ENCODE results near the gene VPS11.
"Not testable (repeated sequence)": the region's sequence is repeated elsewhere in the genome, so short reads cannot be mapped to it uniquely, and the experiment has no call there.

Gene VPS11

GRCh38 chr11:119067371-119068222 is at the start of gene VPS11:
VPS11 (plus strand) TSS chr11:119067818; CDS start chr11:119067824, 6 bp downstream.
- DNase-seq (ENCODE audit: low read depth) = peak; percentile 98

GRCh38 chr11:119018074-119018938 is 49.3 kb upstream of the VPS11 start, which contains the start of the genes RPS25 and TRAPPC4:
RPS25 (minus strand) TSS chr11:119018343; CDS start chr11:119018284, 59 bp downstream.
TRAPPC4 (plus strand) TSS chr11:119018766; CDS start chr11:119018796, 30 bp downstream.
- peak; percentile 91 for DNase-seq (ENCODE audit: low read depth)

GRCh38 chr11:119019996-119020395 is 47.6 kb upstream of the VPS11 start:
- no peak for DNase-seq (ENCODE audit: low read depth)

GRCh38 chr11:119021631-119022030 is 46.0 kb upstream of the VPS11 start:
- no peak for DNase-seq (ENCODE audit: low read depth)

GRCh38 chr11:119023741-119024140 is 43.9 kb upstream of the VPS11 start:
- no peak for DNase-seq (ENCODE audit: low read depth)

- DNase-seq (ENCODE audit: low read depth) = no peak
These were observed 43.1 kb upstream of the VPS11 start for GRCh38 chr11:119024430-119025098.

- DNase-seq (ENCODE audit: low read depth) = no peak
These were observed 42.5 kb upstream of the VPS11 start for GRCh38 chr11:119025099-119025473.

GRCh38 chr11:119025541-119025940 is 42.1 kb upstream of the VPS11 start:
- DNase-seq (ENCODE audit: low read depth) = no peak

- DNase-seq (ENCODE audit: low read depth) = no peak
These were observed 41.4 kb upstream of the VPS11 start for GRCh38 chr11:119025978-119026766.

GRCh38 chr11:119026970-119027369 is 40.6 kb upstream of the VPS11 start:
- no peak for DNase-seq (ENCODE audit: low read depth)

GRCh38 chr11:119027561-119028345 is 39.9 kb upstream of the VPS11 start:
- no peak for DNase-seq (ENCODE audit: low read depth)

- no peak for DNase-seq (ENCODE audit: low read depth)
These were observed 39.1 kb upstream of the VPS11 start for GRCh38 chr11:119028346-119029068.

GRCh38 chr11:119029069-119029339 is 38.6 kb upstream of the VPS11 start:
- DNase-seq (ENCODE audit: low read depth) = no peak

GRCh38 chr11:119029340-119030028 is 38.1 kb upstream of the VPS11 start:
- DNase-seq (ENCODE audit: low read depth) = no peak

GRCh38 chr11:119030029-119030328 is 37.6 kb upstream of the VPS11 start:
- DNase-seq (ENCODE audit: low read depth) = no peak

GRCh38 chr11:119030329-119031047 is 37.1 kb upstream of the VPS11 start, which contains the start of gene SLC37A4:
SLC37A4 (minus strand) TSS chr11:119030877.
- peak; percentile 99 for DNase-seq (ENCODE audit: low read depth)

- DNase-seq (ENCODE audit: low read depth) = no peak
These were observed 35.7 kb upstream of the VPS11 start for GRCh38 chr11:119031912-119032280.

GRCh38 chr11:119033421-119033820 is 34.2 kb upstream of the VPS11 start:
- not testable (repeated sequence) for DNase-seq (ENCODE audit: low read depth)

GRCh38 chr11:119034813-119035212 is 32.8 kb upstream of the VPS11 start:
- no peak for DNase-seq (ENCODE audit: low read depth)

Measured in activated T-cell treated with anti-CD3 and anti-CD28 coated beads for 48 hours (primary cell).